Testis (tissue), 3 donors: ENCODE measurements around the gene CCDC146. TPM values are rescaled to one million over a fixed set of nuclear protein-coding genes. Genes with fewer than 3 reads are reported as not detected.

Experiments used
- DNase-seq: peaks from one replicate; pipeline ENCODE4 v3.0.0-alpha.2; 2019
- H3K27ac ChIP-seq, 2 donors: fragments of 200-600 bp; sonication (generic); one replicate each; pipeline ENCODE4 v1.5.1; 2019
- H3K27me3 ChIP-seq: fragments of 200-600 bp; sonication (generic); one replicate; pipeline ENCODE4 v1.5.1; 2019
- H3K36me3 ChIP-seq: fragments of 200-600 bp; sonication (generic); one replicate; pipeline ENCODE4 v1.5.1; 2017; ENCODE audit warnings: low read depth; ENCODE audit errors: missing control alignments
- H3K4me1 ChIP-seq: fragments of 200-600 bp; sonication (generic); one replicate; pipeline ENCODE4 v1.5.1; 2019
- H3K4me3 ChIP-seq, 2 donors: fragments of 200-600 bp; sonication (generic); one replicate each; pipeline ENCODE4 v1.5.1; 2017 to 2019
- H3K9me3 ChIP-seq: fragments of 200-600 bp; sonication (generic); one replicate; pipeline ENCODE4 v1.5.1; 2017
- CTCF ChIP-seq, 3 experiments: fragments of 450-650 bp in 2 of 3; fragments of 200-600 bp in 1 of 3; sonication (generic) in 1 of 3; IDR thresholded peaks; one replicate each; pipeline ENCODE4 v1.5.1; 2016 to 2019; ENCODE audit warnings: antibody characterized with exemption in 3 of 3, mild to moderate bottlenecking in 2 of 3, moderate library complexity in 1 of 3
- POLR2A ChIP-seq: fragments of 450-650 bp; IDR thresholded peaks from one replicate; pipeline ENCODE4 v1.6.1; 2017; ENCODE audit warnings: antibody characterized with exemption, mild to moderate bottlenecking, moderate library complexity
- WGBS, 2 donors: methylation state at CpG; one replicate each; pipeline ENCODE4 v1.1.5; 2018; 5-methylcytosine and 5-hydroxymethylcytosine counted together
- intact Hi-C: fragments of 100-400 bp; cut with DNase I; formaldehyde crosslinking; loops from one replicate; pipeline ENCODE4 v1.15.1; 2023; ENCODE audit warnings: low total_unique reads
- polyA plus RNA-seq: library from polyadenylated mRNA; stranded (reverse); fragments of 350-450 nt; fragmentation: Illumina TruSeq; extraction: RNeasy Lipid Tissue Mini Kit (QIAGEN cat#74804); gene quantifications from one replicate; pipeline ENCODE4 v1.2.3, GENCODE V29; 2014; ENCODE audit warnings: low read depth, low replicate concordance; ENCODE audit not compliant: insufficient read depth
- total RNA-seq, 2 donors: library from RNA; depleted of rRNA; stranded (reverse); fragments of >200 nt; gene quantifications; one replicate each; pipeline ENCODE4 v1.2.3, GENCODE V29; 2016

The CCDC146 gene
- total and polyA plus RNA-seq, 3 donors from 2014 or later, result 20.9 to 35.7 (median 34.3) TPM

- TF ChIP-seq POLR2A (no peak), CTCF (IDR thresholded peaks at IDR 0.05) (no peak)
- Histone ChIP-seq H3K9me3 (no peaks in the 10 kb centered on the region), H3K4me3 (no peak overlapping the region), H3K36me3 (no peaks in the 10 kb centered on the region), H3K4me1 (no peaks in the 10 kb centered on the region), H3K27me3 (no peaks in the 10 kb centered on the region), H3K27ac (no peak overlapping the region)
- WGBS, 2 donors, result 87 to 94% methylated on average over 2 of the region's 2 CpGs
- DNase-seq, result no peak
- intact Hi-C loops, result no loop called here
These were observed 78.1 kb downstream of the CCDC146 start for GRCh38 chr7:77200542-77200941.

- Histone ChIP-seq H3K27ac (no peak overlapping the region), H3K9me3 (no peaks in the 10 kb centered on the region), H3K36me3 (no peaks in the 10 kb centered on the region), H3K27me3 (no peaks in the 10 kb centered on the region), H3K4me1 (no peaks in the 10 kb centered on the region), H3K4me3 (no peak overlapping the region)
- TF ChIP-seq CTCF (IDR thresholded peaks at IDR 0.05) (no peak), POLR2A (no peak)
- intact Hi-C loops, result no loop called here
- WGBS, 2 donors, result 86 to 92% methylated on average over 4 of the region's 4 CpGs
- no peak for DNase-seq
These were observed 80.1 kb downstream of the CCDC146 start for GRCh38 chr7:77202481-77202976.

GRCh38 chr7:77205706-77206105, 83.3 kb downstream of the CCDC146 start:
- DNase-seq, result no peak
- Histone ChIP-seq H3K27me3 (no peaks in the 10 kb centered on the region), H3K9me3 (no peaks in the 10 kb centered on the region), H3K36me3 (no peaks in the 10 kb centered on the region), H3K4me1 (no peaks in the 10 kb centered on the region), H3K27ac (no peak overlapping the region), H3K4me3 (no peak overlapping the region)
- WGBS, 2 donors, result 93 to 97% methylated on average over 3 of the region's 3 CpGs
- intact Hi-C loops, result no loop called here
- TF ChIP-seq POLR2A (no peak), CTCF (IDR thresholded peaks at IDR 0.05) (no peak)

- Histone ChIP-seq H3K27me3 (no peaks in the 10 kb centered on the region), H3K4me3 (no peak overlapping the region), H3K4me1 (no peaks in the 10 kb centered on the region), H3K36me3 (no peaks in the 10 kb centered on the region), H3K27ac (no peak overlapping the region), H3K9me3 (no peaks in the 10 kb centered on the region)
- DNase-seq, result no peak
- intact Hi-C loops, result no loop called here
- TF ChIP-seq CTCF (IDR thresholded peaks at IDR 0.05) (no peak), POLR2A (no peak)
These were observed 86.0 kb downstream of the CCDC146 start for GRCh38 chr7:77208416-77208815.

GRCh38 chr7:77209479-77210139, 87.2 kb downstream of the CCDC146 start:
- no peak for DNase-seq
- intact Hi-C loops, result no loop called here
- Histone ChIP-seq H3K4me3 (no peak overlapping the region), H3K27me3 (no peaks in the 10 kb centered on the region), H3K9me3 (no peaks in the 10 kb centered on the region), H3K27ac (no peak overlapping the region), H3K4me1 (no peaks in the 10 kb centered on the region), H3K36me3 (no peaks in the 10 kb centered on the region)
- TF ChIP-seq CTCF (IDR thresholded peaks at IDR 0.05) (no peak), POLR2A (no peak)
- WGBS, 2 donors, result 90 to 92% methylated on average over 5 to 6 of the region's 6 CpGs
